ENCODE data around the gene OPCML.

DNA sequence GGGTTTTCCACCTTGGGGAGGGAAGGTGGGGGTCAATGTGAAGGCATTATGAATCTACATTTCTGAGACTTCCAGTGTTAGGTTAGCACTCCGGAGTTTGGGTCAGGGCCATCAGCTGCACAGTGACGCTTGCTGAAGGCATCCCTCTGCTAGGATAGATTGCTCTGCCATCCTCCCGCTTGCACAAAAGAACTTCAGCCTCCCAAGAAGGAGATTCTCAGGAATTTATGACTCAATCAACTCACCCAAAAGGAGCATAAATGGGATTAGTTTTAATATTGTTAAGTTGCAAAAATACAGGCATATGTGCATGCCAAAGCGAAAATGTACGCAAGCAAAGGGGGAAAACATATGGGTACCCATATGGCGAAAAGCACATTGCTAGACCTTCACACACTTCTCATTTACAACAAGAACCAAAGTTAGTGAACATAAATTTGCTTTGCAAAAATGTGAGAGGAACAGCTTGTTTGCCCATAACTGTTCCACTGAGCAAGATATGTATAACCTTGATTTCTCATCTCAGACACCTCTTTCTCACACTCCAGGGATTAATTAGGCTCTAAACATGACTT lies 1013.0 kb downstream of the OPCML start:
- TF ChIP-seq CTCF (conservative IDR thresholded peaks at IDR 0.05; ENCODE audit: low read length) (no peak), EZH2phosphoT487 (IDR thresholded peaks at IDR 0.05; ENCODE audit: borderline replicate concordance) (no peak)
